ENCODE measurements around the gene GALNT17.

The GALNT17 gene

DNA sequence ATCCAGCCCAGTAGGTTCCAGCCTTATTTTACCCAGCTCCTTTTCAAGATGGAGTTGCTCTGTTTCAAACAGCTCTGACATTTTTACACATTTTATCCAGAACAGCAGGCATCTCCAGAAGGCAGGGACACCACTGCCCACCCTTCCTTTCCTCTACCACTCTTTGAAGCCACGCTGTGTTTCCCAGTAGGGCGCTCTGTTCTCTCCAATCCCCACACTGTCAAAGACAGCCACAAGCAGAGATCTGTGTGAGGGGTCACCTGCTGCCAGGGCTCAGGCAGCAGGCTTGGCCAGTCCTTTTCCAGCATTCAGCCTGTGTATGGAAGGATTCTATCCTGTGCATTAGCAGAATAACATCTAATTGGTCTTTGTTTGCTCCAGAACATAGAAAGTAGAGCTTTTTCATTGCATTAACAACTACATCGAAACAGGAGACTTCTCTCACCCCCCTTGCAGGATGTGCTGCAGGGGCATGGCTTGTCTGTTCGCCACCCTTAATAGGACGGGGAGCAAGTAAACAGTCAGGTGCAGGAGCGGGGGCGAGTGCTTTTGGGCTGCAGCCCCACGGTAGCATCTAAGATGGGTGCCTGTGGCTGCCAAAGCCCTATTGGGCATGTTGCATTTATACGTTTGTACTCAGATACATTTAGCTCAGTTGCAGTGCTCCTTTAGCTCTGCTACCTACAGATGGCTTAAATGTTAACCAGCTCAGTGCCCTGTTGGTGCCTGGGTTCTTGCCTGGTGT, 326.1 kb downstream of the GALNT17 start:
- no peak for DNase-seq (ENCODE audit: low spot score)

DNA sequence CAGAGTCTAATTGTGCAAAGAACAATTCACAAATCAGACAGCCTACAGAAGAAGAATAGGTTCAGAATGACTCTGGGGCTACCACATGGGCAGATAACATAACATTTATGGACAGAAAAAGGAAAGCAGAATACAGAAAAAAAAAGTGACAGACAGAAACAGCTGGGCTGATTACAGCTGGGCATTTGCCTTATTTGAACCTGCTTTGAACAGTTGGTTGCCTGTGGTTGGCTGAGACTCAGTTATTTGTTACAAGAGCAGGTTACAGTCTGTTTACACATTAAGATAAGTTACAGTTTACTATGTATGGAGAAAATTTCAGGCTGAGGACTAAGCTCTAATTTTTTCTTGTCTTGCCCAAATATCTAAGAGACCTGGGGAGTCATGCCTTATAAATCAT, 327.2 kb downstream of the GALNT17 start:
- DNase-seq (ENCODE audit: low spot score): no peak

DNA sequence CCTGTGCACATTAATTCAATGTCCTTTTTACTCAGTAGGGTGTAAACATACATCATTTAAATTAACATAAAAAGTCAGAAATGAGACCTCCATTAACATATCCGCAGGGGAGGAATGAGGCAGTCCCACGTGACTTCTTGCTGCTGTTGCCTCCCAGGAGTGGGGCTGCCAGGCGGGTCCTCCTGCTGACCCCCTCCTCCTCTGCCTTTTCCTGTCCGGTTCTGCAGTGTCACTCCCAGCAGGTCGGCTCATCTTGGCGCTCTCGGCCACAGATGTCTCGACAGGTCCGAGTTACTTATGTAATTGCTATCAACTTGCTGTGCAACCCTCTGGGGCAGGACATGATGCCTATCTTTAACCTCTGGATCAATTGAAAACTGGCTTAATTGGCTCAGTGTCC, 329.6 kb downstream of the GALNT17 start:
- DNase-seq (ENCODE audit: low spot score): no peak

- DNase-seq (ENCODE audit: low spot score): no peak
Observed at GRCh38 chr7:71465741-71466189, 333.8 kb downstream of the GALNT17 start.

DNA sequence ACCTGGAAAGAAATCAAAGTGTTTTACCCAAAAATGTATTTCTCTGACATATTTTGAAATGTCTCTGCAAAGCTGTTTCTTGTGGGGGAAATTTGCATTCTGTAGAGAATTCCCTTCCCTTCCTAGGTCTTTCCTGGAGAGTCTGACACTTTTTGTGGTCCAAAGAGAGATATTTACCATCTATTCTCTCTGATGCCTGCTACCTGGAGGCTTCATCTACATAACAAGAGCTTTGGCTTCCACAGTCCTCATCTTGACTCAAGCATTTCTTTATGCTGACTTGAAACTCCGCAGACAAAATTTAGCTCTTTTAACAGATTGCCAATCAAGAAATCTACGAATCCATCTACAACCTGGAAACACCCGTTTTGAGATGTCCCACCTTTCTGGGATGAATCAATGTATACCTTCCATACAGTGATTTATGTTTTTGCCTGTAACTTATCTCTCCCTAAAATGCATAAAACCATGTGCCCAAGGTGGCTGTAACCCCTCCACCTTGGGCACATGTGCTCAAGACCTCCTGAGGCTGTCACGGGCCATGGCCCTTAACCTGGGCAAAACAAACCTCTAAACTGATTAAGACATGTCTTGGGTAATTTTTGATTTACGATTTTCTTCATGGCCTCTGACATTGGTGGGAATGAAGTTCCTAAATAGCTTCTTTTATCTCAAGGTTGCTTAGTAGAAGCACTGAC, 334.7 kb downstream of the GALNT17 start:
- no peak for DNase-seq (ENCODE audit: low spot score)

DNA sequence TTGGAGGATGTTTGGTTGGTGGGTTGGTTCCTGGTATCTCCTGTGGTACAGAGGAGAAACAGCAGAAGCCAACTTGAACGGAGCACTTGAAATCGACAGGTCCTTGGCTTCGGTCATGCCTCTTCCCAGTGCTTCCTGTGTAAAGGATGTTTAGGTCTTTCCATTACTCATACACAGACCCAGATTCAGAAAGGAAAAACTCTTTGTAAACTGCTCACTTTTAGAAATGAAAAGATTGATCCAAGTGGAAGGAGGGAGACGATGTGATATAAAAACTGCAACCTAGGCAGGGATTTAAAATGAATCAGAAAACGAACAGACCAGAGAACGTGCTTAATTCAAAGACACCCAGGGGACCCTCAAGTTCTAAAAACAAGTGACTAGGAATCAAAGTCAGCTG, 338.4 kb downstream of the GALNT17 start:
- no peak for DNase-seq (ENCODE audit: low spot score)

- DNase-seq (ENCODE audit: low spot score): no peak
Observed at GRCh38 chr7:71470830-71471229, 338.9 kb downstream of the GALNT17 start.

DNA sequence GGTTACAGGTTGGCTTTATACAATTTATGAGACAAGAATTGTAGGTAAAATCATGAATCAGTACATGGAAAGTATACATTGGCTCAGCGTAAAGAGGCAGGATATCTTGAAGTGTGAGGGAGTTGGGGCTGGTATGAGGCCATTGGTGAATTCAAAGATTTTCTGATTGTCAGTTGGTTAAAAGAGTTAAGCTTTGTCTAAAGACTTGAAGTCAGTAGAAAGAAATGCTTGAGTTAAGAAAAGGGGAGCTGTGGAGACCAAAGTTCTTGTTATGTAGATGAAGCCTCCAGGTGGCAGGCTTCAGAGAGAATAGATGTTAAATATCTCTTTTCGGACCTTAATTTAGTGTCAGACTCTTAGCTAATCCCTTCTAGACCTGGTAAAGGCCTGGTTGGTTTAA, 341.0 kb downstream of the GALNT17 start:
- no peak for DNase-seq (ENCODE audit: low spot score)

DNA sequence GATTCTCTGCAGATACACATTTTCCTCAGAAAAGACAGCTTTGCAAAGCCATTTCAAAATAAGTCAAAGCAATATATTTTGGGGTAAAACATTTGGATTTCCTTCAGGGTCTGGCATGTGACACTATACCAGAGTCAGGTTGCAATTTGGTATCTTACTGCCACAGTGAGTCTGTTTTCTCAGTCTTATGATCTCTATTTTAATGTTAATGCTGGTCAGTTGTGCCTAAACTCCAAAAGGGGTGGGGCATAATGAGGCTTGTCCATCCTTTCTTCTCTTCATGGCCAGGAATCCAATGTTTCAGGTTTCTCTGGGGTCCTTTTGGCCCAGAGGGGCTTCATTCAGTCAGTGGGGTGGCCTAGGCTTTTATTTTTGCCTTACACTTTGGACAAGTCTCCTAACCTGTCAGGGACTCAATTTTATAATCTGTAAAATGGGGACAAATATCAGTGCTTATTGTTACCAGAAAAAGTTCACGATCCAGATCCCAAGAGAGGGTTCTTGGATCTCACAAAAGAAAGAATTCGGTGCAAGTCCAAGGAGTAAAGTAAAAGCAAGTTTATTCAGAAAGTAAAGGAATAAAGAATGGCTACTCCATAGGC, 341.5 kb downstream of the GALNT17 start:
- no peak for DNase-seq (ENCODE audit: low spot score)

- DNase-seq (ENCODE audit: low spot score): no peak
Observed at GRCh38 chr7:71477441-71477840, 345.5 kb downstream of the GALNT17 start.

GRCh38 chr7:71479231-71479630, 347.3 kb downstream of the GALNT17 start:
- DNase-seq (ENCODE audit: low spot score): no peak

DNA sequence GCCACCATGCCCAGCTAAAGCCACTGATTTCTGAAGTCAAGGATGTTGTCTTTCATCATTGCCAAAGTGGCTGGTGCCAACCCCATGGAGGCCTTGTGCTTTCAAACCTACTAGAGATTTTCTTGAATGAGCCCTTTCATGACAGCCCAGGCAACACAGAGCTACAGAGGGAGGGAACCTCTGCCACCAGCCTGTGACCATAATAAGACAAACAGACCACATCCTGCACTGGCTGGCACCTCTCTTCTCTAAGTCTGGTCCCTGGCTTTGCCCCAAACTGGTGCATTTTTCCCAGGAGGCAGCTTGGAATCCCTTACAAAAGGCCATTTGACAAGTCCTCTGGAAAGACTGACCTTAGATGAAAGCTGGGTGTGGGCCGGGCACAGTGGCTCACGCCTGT, 348.8 kb downstream of the GALNT17 start:
- no peak for DNase-seq (ENCODE audit: low spot score)

- DNase-seq (ENCODE audit: low spot score): no peak
Observed at GRCh38 chr7:71482284-71482683, 350.3 kb downstream of the GALNT17 start.

DNA sequence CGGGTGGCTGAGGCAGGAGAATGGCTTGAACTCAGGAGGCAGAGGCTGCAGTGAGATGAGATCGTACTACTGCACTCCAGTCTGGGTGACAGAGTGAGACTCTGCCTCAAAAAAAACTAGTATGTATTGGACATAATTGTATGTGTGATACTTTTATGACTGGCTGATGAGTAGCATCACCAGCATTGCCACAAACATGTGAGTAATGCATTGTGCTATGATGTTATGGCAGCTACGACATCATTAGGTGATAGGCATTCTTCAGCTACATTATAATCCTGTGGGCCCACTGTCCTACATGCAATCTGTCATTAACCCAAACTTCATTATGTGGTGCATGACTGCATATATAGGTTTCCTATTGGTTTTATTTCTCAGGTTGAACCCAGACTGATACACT, 352.4 kb downstream of the GALNT17 start:
- DNase-seq (ENCODE audit: low spot score): no peak

- DNase-seq (ENCODE audit: low spot score): no peak
Observed at GRCh38 chr7:71485586-71485985, 353.6 kb downstream of the GALNT17 start.

DNA sequence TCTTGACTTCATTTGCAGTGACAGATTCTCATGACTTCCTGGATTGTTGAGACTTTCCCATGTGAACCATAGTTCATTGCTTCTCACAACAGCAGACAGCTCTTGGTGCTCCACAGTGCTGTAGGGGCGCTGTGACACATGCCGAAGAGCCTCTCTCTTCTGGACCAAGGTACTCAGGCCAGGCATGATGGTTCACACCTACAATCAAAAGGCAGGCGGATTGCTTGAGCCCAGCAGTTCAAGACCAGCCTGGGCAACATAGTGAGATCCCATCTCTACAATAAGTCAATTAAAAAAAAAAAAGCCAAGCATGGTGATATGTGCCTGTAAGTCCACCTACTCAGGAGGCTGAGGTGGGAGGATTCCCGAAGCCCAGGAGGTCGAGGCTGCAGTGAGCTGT, 354.5 kb downstream of the GALNT17 start:
- no peak for DNase-seq (ENCODE audit: low spot score)

DNA sequence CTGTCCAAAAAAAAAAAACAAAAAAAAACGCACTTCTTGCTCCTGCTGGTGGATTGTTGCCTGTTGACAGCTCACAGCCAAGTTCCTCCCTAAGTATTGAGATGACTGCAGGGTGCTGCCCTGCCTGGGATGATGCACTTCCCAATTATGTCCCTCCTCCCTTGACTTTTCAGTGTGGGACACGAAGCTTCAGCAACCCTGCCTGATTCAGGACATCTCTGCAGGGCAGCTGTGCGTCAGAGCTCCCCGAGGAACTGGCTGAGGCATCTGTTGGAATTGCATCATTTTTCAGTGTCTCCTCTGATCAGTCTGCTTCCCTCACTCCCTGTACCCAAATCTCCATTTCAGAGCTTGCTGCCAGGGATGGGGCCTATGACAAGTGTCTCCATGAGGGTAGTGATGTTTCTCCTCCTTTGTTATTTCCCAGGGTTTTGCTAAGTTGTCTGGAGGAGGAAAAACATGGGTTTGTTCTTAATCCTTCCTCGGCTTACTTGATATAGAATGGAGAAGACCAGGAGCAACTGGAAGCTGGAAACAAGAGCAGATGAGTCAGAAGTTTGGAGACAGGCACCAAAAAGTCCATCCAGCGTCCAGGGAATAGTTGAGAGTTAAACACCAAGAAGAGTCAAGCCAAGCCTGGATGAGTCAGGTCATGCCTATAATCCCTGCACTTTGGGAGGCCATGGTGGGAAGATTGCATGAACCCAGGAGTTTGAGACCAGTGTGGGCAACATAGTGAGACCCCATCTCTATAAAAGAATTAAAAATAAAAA, 355.1 kb downstream of the GALNT17 start:
- no peak for DNase-seq (ENCODE audit: low spot score)

DNA sequence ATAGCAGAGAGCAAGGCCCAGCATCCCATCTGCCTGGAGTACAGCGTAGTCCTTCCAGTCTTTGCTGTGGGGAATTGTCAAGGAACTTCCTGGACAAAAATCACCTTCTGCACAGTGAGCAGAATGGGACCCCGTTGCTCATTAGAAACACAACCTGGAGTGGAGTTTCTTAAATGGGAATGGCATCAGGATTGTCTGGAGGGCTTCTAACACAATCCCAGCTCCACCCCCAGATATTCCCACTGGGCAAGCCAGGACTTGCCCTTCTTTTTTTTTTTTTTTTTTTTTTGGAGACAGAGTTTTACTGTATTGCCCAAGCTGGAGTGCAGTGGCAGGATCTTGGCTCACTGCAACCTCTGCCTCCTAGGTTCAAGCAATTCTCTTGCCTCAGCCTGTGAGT, 356.4 kb downstream of the GALNT17 start:
- no peak for DNase-seq (ENCODE audit: low spot score)

DNA sequence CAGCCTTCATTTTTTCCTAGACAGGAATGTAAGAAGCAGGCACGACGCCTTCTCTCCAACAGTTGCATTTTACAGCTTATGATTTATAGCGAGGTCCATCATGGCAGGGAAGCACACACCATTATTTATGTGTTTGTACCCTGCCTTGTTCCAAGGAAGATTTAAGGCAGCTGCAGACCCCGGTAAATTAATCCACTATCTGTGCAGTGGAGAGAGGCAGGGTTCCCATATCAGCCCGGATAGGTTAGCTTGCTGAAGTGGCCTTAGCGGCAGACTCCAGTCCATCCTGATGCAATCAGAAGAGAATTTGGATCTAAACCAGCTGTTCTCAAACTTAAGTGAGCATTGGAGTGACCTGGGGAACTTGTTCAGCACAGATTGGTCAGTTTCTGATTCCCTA, 359.4 kb downstream of the GALNT17 start:
- no peak for DNase-seq (ENCODE audit: low spot score)

GRCh38 chr7:71495828-71496227, 363.9 kb downstream of the GALNT17 start:
- no peak for DNase-seq (ENCODE audit: low spot score)

GRCh38 chr7:71497256-71497946, 365.5 kb downstream of the GALNT17 start:
- DNase-seq (ENCODE audit: low spot score): no peak

DNA sequence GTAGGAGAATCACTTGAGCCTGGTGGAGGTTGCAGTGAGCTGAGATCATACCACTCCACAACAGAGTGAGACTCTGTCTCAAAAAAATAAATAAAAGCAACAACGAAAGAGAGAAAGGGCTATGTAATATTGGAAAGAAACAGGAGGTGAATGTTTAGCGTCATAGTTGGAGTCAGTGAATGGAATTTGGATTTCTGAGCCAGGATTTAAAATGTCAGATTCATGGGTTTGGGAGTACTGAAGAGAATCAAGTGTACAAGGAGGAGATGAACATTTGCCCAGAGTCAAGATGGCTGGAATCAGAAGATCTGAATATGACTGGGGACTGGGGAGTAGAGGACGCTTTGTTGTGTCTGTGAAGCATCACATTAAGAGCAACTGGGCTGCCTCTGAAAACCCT, 366.4 kb downstream of the GALNT17 start:
- DNase-seq (ENCODE audit: low spot score): no peak
